ENCODE measurements around the gene DPYSL3.

The DPYSL3 gene

GRCh38 chr5:147490989-147491388 is 18.9 kb downstream of the DPYSL3 start:
- no peak for TF ChIP-seq CTCF (IDR thresholded peaks at IDR 0.05; ENCODE audit: insufficient read depth, missing control alignments)
- no peak for FAIRE-seq

GRCh38 chr5:147487031-147487750 is 22.7 kb downstream of the DPYSL3 start:
- TF ChIP-seq CTCF (IDR thresholded peaks at IDR 0.05; ENCODE audit: insufficient read depth, missing control alignments): no peak
- FAIRE-seq (no peak), DNase-seq (ENCODE audit: insufficient read length, low spot score) (no peak)

More at GRCh38 chr5:147490989-147491388, 18.9 kb downstream of the DPYSL3 start:
- no peak for DNase-seq (ENCODE audit: insufficient read length, low spot score)

- TF ChIP-seq CTCF (IDR thresholded peaks at IDR 0.05; ENCODE audit: insufficient read depth, missing control alignments): no peak
- DNase-seq (ENCODE audit: insufficient read length, low spot score) (no peak), FAIRE-seq (no peak)
Measured at GRCh38 chr5:147485814-147486213, 24.1 kb downstream of the DPYSL3 start.

- DNase-seq (ENCODE audit: insufficient read length, low spot score): no peak
- no peak for TF ChIP-seq CTCF (IDR thresholded peaks at IDR 0.05; ENCODE audit: insufficient read depth, missing control alignments)
- FAIRE-seq: peak; percentile 6
Measured at GRCh38 chr5:147485046-147485445, 24.8 kb downstream of the DPYSL3 start.

GRCh38 chr5:147484708-147485020 is 25.2 kb downstream of the DPYSL3 start:
- DNase-seq (ENCODE audit: insufficient read length, low spot score) (no peak), FAIRE-seq (no peak)
- TF ChIP-seq CTCF (IDR thresholded peaks at IDR 0.05; ENCODE audit: insufficient read depth, missing control alignments): no peak

- DNase-seq (ENCODE audit: insufficient read length, low spot score) (no peak), FAIRE-seq (peak; percentile 91)
- TF ChIP-seq CTCF (IDR thresholded peaks at IDR 0.05; ENCODE audit: insufficient read depth, missing control alignments): no peak
Measured at GRCh38 chr5:147483961-147484707, 25.7 kb downstream of the DPYSL3 start.
